ENCODE measurements around the gene PCCA.
"Not testable (repeated sequence)": the region's sequence is repeated elsewhere in the genome, so short reads cannot be mapped to it uniquely, and the experiment has no call there.

PCCA gene

GRCh38 chr13:100234524-100235136, 145.7 kb downstream of the PCCA start:
- no peak overlapping the region for H3K4me3 ChIP-seq (ENCODE audit: low read depth, low read length)

GRCh38 chr13:100235311-100235901, 146.5 kb downstream of the PCCA start:
- H3K4me3 ChIP-seq (ENCODE audit: low read depth, low read length): no peak overlapping the region

- H3K4me3 ChIP-seq (ENCODE audit: low read depth, low read length): no peak overlapping the region
Observed at GRCh38 chr13:100240109-100240779, 151.4 kb downstream of the PCCA start.

GRCh38 chr13:100244431-100244830, 155.5 kb downstream of the PCCA start:
- H3K4me3 ChIP-seq (ENCODE audit: low read depth, low read length): no peak overlapping the region

GRCh38 chr13:100245104-100245503, 156.2 kb downstream of the PCCA start:
- no peak overlapping the region for H3K4me3 ChIP-seq (ENCODE audit: low read depth, low read length)

- no peak overlapping the region for H3K4me3 ChIP-seq (ENCODE audit: low read depth, low read length)
Observed at GRCh38 chr13:100247937-100248336, 159.0 kb downstream of the PCCA start.

- H3K4me3 ChIP-seq (ENCODE audit: low read depth, low read length): no peak overlapping the region
Observed at GRCh38 chr13:100254002-100254401, 165.1 kb downstream of the PCCA start.

GRCh38 chr13:100262404-100262803, 173.5 kb downstream of the PCCA start:
- H3K4me3 ChIP-seq (ENCODE audit: low read depth, low read length): no peak overlapping the region

GRCh38 chr13:100266026-100266425, 177.1 kb downstream of the PCCA start:
- H3K4me3 ChIP-seq (ENCODE audit: low read depth, low read length): no peak overlapping the region

GRCh38 chr13:100269837-100270236, 180.9 kb downstream of the PCCA start:
- H3K4me3 ChIP-seq (ENCODE audit: low read depth, low read length): no peak overlapping the region

- no peak overlapping the region for H3K4me3 ChIP-seq (ENCODE audit: low read depth, low read length)
Observed at GRCh38 chr13:100273138-100273537, 184.2 kb downstream of the PCCA start.

- no peak overlapping the region for H3K4me3 ChIP-seq (ENCODE audit: low read depth, low read length)
Observed at GRCh38 chr13:100273552-100273951, 184.7 kb downstream of the PCCA start.

- H3K4me3 ChIP-seq (ENCODE audit: low read depth, low read length): no peak overlapping the region
Observed at GRCh38 chr13:100274942-100275506, 186.1 kb downstream of the PCCA start.

GRCh38 chr13:100275746-100276145, 186.9 kb downstream of the PCCA start:
- no peak overlapping the region for H3K4me3 ChIP-seq (ENCODE audit: low read depth, low read length)

- H3K4me3 ChIP-seq (ENCODE audit: low read depth, low read length): no peak overlapping the region
Observed at GRCh38 chr13:100280681-100281080, 191.8 kb downstream of the PCCA start.

- not testable (repeated sequence) for H3K4me3 ChIP-seq (ENCODE audit: low read depth, low read length)
Observed at GRCh38 chr13:100282306-100282705, 193.4 kb downstream of the PCCA start.

- H3K4me3 ChIP-seq (ENCODE audit: low read depth, low read length): no peak overlapping the region
Observed at GRCh38 chr13:100290165-100290801, 201.4 kb downstream of the PCCA start.

GRCh38 chr13:100291624-100292023, 202.7 kb downstream of the PCCA start:
- no peak overlapping the region for H3K4me3 ChIP-seq (ENCODE audit: low read depth, low read length)

- no peak overlapping the region for H3K4me3 ChIP-seq (ENCODE audit: low read depth, low read length)
Observed at GRCh38 chr13:100297413-100297812, 208.5 kb downstream of the PCCA start.

GRCh38 chr13:100298116-100298681, 209.3 kb downstream of the PCCA start:
- no peak overlapping the region for H3K4me3 ChIP-seq (ENCODE audit: low read depth, low read length)

GRCh38 chr13:100298691-100299090, 209.8 kb downstream of the PCCA start:
- no peak overlapping the region for H3K4me3 ChIP-seq (ENCODE audit: low read depth, low read length)

Measured in iPS-11a (cell line).